ENCODE measurements around the gene PTPN2. TPM values are rescaled to one million over a fixed set of nuclear protein-coding genes. Genes with fewer than 3 reads are reported as not detected.

Gene PTPN2
- total and polyA plus RNA-seq, 2 of the 4 experiments (the other 2 are of a cell fraction) = 13.2 to 30.6 TPM

DNA sequence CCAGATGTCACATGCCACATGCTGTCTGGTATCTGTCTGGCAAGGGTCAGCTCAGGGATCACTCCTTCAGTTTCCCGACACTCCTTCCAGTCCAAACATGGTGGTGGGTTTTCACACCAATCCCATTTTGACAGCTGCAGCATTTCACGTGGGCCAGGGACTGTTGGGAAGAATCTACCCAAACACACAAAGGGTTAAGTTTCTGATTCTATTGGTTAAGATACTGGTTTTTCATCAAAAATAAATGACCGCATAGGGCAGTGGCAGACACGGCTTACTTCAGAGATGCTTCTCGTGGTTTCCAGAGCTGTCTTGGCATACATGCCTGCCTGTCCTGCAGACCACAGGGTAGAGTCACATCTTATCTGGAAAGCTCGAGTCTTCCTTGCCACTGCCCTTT is 101.5 kb downstream of the PTPN2 start:
- no peak overlapping the region for H3K4me3 ChIP-seq (ENCODE audit: insufficient read depth, low read depth, low read length)
- H4K91ac ChIP-seq (ENCODE audit: insufficient read depth, low read depth, low read length) = no peak overlapping the region
- no peaks in the 10 kb centered on the region for H3K79me1 ChIP-seq (ENCODE audit: low read depth in 1 of 2, low read length in 2 of 2)
- H2AK5ac ChIP-seq (ENCODE audit: low read depth, low read length) = no peak overlapping the region
- H3K9me1 ChIP-seq (ENCODE audit: insufficient read depth, low read length) = no peaks in the 10 kb centered on the region
- no TSS peak for BruUV-seq (replicated peaks)
- TF ChIP-seq RFX5 (IDR thresholded peaks at IDR 0.05; ENCODE audit: low read depth, low read length) (no peak), MXI1 (IDR thresholded peaks at IDR 0.05; ENCODE audit: borderline replicate concordance, low read depth, low read length) (no peak), CHD1 (IDR thresholded peaks at IDR 0.05; ENCODE audit: low read depth, low read length) (no peak), BHLHE40 (IDR thresholded peaks at IDR 0.05; ENCODE audit: low read depth, low read length) (no peak), FOS (IDR thresholded peaks at IDR 0.05; ENCODE audit: low read depth, low read length) (no peak), SMC3 (IDR thresholded peaks at IDR 0.05; ENCODE audit: low read depth, low read length) (no peak), RCOR1 (IDR thresholded peaks at IDR 0.05; ENCODE audit: insufficient replicate concordance, low read length) (no peak)
- TF ChIP-seq, protein P1, sequence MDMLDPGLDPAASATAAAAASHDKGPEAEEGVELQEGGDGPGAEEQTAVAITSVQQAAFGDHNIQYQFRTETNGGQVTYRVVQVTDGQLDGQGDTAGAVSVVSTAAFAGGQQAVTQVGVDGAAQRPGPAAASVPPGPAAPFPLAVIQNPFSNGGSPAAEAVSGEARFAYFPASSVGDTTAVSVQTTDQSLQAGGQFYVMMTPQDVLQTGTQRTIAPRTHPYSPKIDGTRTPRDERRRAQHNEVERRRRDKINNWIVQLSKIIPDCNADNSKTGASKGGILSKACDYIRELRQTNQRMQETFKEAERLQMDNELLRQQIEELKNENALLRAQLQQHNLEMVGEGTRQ (IDR thresholded peaks at IDR 0.05; ENCODE audit: low read depth, low read length) = no peak
- no peak overlapping the region for H3K56ac ChIP-seq (ENCODE audit: extremely low read depth, insufficient read depth, low read length)
- H3K18ac ChIP-seq (ENCODE audit: low read depth, low read length) = no peak overlapping the region
- ChIA-PET POLR2A (ENCODE audit: unreplicated experiment) (no interaction called here), CTCF (interaction anchor here (0.9 to 1.9 kb wide), 4 partner anchors 21 to 152 kb away, joined by 3 to 4 read pairs (median 3); no protein-coding TSS in a partner anchor)
- no peaks in the 10 kb centered on the region for H3K27me3 ChIP-seq (ENCODE audit: control insufficient read depth, insufficient read depth, low read length)
- H2BK15ac ChIP-seq (ENCODE audit: low read depth, low read length) = no peak overlapping the region
- H3K36me3 ChIP-seq (ENCODE audit: control insufficient read depth, insufficient read depth, low read length) = no peaks in the 10 kb centered on the region
- intact Hi-C loops (cut with micrococcal nuclease) (no loop called here), dilution Hi-C loops (cut with HindIII; ENCODE audit: low sequenced_read_pairs, unreplicated experiment) (loop anchor here (25.0 kb wide), 1 partner anchor 345 kb away; no protein-coding TSS in a partner anchor), in situ Hi-C loops (cut with MboI; ENCODE audit: low sequenced_read_pairs) (no loop called here)
- no peak overlapping the region for H4K8ac ChIP-seq (ENCODE audit: low read depth in 2 of 2, low read length in 2 of 2)
- no peak overlapping the region for H3K23ac ChIP-seq (ENCODE audit: low read depth, low read length)
- WGBS, 2 experiments (ENCODE audit: extremely low coverage in 2 of 2, insufficient read length in 1 of 2) = 75% methylated on average over 4 of the region's 6 CpGs; no CpG with 5 or more reads in 1 of the 2 experiments
- H2BK20ac ChIP-seq (ENCODE audit: low read depth, low read length) = no peak overlapping the region
- no peak overlapping the region for H3K9ac ChIP-seq (ENCODE audit: low read depth, low read length)
- no peak overlapping the region for H2BK120ac ChIP-seq (ENCODE audit: low read depth, low read length)
- no peak overlapping the region for H2BK5ac ChIP-seq (ENCODE audit: low read depth, low read length, poor library complexity, severe bottlenecking)
- no peak for DNase-seq
- no peak overlapping the region for H2AK9ac ChIP-seq (replicated peaks; ENCODE audit: low read depth, low read length, poor library complexity)
- H3K4me1 ChIP-seq (ENCODE audit: control insufficient read depth, insufficient read depth, low read length) = no peaks in the 10 kb centered on the region
- no peaks in the 10 kb centered on the region for H3K9me3 ChIP-seq (ENCODE audit: control insufficient read depth, insufficient read depth, low read length)
- no peaks in the 10 kb centered on the region for H4K20me1 ChIP-seq (ENCODE audit: insufficient read depth, low read length)
- no peak overlapping the region for H3K4me2 ChIP-seq (ENCODE audit: low read depth, low read length)
- ATAC-seq (ENCODE audit: low read depth) = no peak
- H3K4ac ChIP-seq (ENCODE audit: low read depth, low read length) = no peak overlapping the region
- no peak overlapping the region for H4K5ac ChIP-seq (ENCODE audit: low read depth, low read length)
- no peak overlapping the region for H3K27ac ChIP-seq (ENCODE audit: insufficient read depth, low read length)
- H3K14ac ChIP-seq (replicated peaks; ENCODE audit: low read depth, low read length) = no peak overlapping the region
- no peak overlapping the region for H2AFZ ChIP-seq (replicated peaks; ENCODE audit: low read length, poor library complexity)
